Keratinocyte (primary cell): ENCODE data around the gene BOD1. TPM values are rescaled to one million over a fixed set of nuclear protein-coding genes. Genes with fewer than 3 reads are reported as not detected.

ENCODE experiments used
- DNase-seq: peaks from one replicate; pipeline ENCODE4 v3.0.0-alpha.2; 2011; ENCODE audit warnings: low read depth, missing footprints, low spot score
- FAIRE-seq: peaks from 2 replicates; lab custom pipeline; 2011; peaks lifted over from hg19 to GRCh38; lab: Jason Lieb, UNC
- H2AFZ ChIP-seq: 2 replicates; pipeline ENCODE4 v1.6.0; 2012; ENCODE audit warnings: low read length, control low read depth, inconsistent platforms; ENCODE audit not compliant: control insufficient read depth
- H3K27ac ChIP-seq: 2 replicates; pipeline ENCODE4 v1.5.1; 2011; ENCODE audit warnings: low read length; ENCODE audit not compliant: control insufficient read depth, insufficient read depth
- H3K27me3 ChIP-seq: 3 replicates; pipeline ENCODE4 v1.6.0; 2011; ENCODE audit warnings: low read length; ENCODE audit not compliant: control insufficient read depth, insufficient read depth; ENCODE audit errors: extremely low read depth
- H3K36me3 ChIP-seq, 2 experiments: 2 replicates in 1 of 2; 3 replicates in 1 of 2; pipeline ENCODE4 v1.5.1; 2011; ENCODE audit warnings: low read length in 2 of 2, mild to moderate bottlenecking in 1 of 2; ENCODE audit not compliant: control insufficient read depth in 2 of 2, insufficient read depth in 2 of 2; ENCODE audit errors: extremely low read depth in 1 of 2
- H3K4me1 ChIP-seq: 3 replicates; pipeline ENCODE4 v1.5.1; 2011; ENCODE audit warnings: low read length; ENCODE audit not compliant: control insufficient read depth, insufficient read depth; ENCODE audit errors: extremely low read depth
- H3K4me2 ChIP-seq: 3 replicates; pipeline ENCODE4 v1.6.0; 2011; ENCODE audit warnings: low read depth, low read length; ENCODE audit not compliant: control insufficient read depth, insufficient read depth; ENCODE audit errors: extremely low read depth
- H3K4me3 ChIP-seq, 3 experiments: fragments of 200-600 bp in 1 of 3; sonication (generic) in 1 of 3; 2 replicates in 2 of 3; 3 replicates in 1 of 3; pipeline ENCODE4 v1.5.1; 2011 to 2016; ENCODE audit warnings: low read length in 3 of 3, mild to moderate bottlenecking in 3 of 3, control low read depth in 2 of 3, inconsistent platforms in 1 of 3, low read depth in 1 of 3, mixed read lengths in 1 of 3, mixed run types in 1 of 3, moderate library complexity in 1 of 3; ENCODE audit not compliant: control insufficient read depth in 2 of 3, insufficient read depth in 2 of 3; ENCODE audit errors: extremely low read depth in 1 of 3
- H3K79me2 ChIP-seq: 2 replicates; pipeline ENCODE4 v1.6.0; 2012; ENCODE audit warnings: low read length; ENCODE audit not compliant: control insufficient read depth, insufficient read depth
- H3K9ac ChIP-seq: 3 replicates; pipeline ENCODE4 v1.6.0; 2011; ENCODE audit warnings: low read length; ENCODE audit not compliant: control insufficient read depth, insufficient read depth; ENCODE audit errors: extremely low read depth
- H3K9me1 ChIP-seq: 3 replicates; pipeline ENCODE4 v1.6.0; 2011; ENCODE audit warnings: low read length; ENCODE audit not compliant: control insufficient read depth, insufficient read depth; ENCODE audit errors: extremely low read depth
- H3K9me3 ChIP-seq: 2 replicates; pipeline ENCODE4 v1.5.1; 2012; ENCODE audit warnings: low read depth, low read length; ENCODE audit not compliant: control insufficient read depth
- H4K20me1 ChIP-seq: 3 replicates; pipeline ENCODE4 v1.6.0; 2011; ENCODE audit warnings: low read length; ENCODE audit not compliant: control insufficient read depth, insufficient read depth; ENCODE audit errors: extremely low read depth
- EZH2 ChIP-seq: IDR thresholded peaks from one replicate; pipeline ENCODE4 v1.6.1; 2012; ENCODE audit warnings: inconsistent platforms, mild to moderate bottlenecking, low read length, moderate library complexity
- dilution Hi-C: fragments of 300-500 bp; cut with MboI; formaldehyde crosslinking; loops from one replicate; pipeline ENCODE4 v1.7.0; 2020; ENCODE audit warnings: low sequenced_read_pairs; ENCODE audit not compliant: extremely low pct_ligation_motif_present
- polyA plus RNA-seq, 5 experiments: library from polyadenylated mRNA; depleted of rRNA in 3 of 5; stranded (reverse) in 3 of 5; stranded (forward) in 1 of 5; unstranded in 1 of 5; fragments of >200 nt; gene quantifications; 1 replicate in 1 of 5; 2 replicates in 3 of 5; 3 replicates in 1 of 5; pipeline versions ENCODE4 v1.2.1 to v1.2.3, GENCODE V29; 2011 to 2012; ENCODE audit warnings: missing spikeins in 2 of 5, low read depth in 1 of 5, low replicate concordance in 1 of 5
- TF ChIP-seq, protein P1 (sequence below), 3 experiments: IDR thresholded peaks in 1 of 3; conservative IDR thresholded peaks in 1 of 3; optimal IDR thresholded peaks in 1 of 3; 2 replicates in 2 of 3; 3 replicates in 1 of 3; pipeline versions ENCODE3 to v1.5.1; 2011; ENCODE audit warnings: low read length in 3 of 3, mild to moderate bottlenecking in 3 of 3, moderate library complexity in 2 of 3, control low read depth in 1 of 3, inconsistent platforms in 1 of 3; ENCODE audit not compliant: insufficient read depth in 2 of 3; ENCODE audit errors: extremely low read depth in 1 of 3

BOD1 gene
- polyA plus RNA-seq, 1 donor (not counting 4 experiments of a cell fraction or from before 2014, with no cell fraction given), result 46.8 TPM

- no peaks in the 10 kb centered on the region for H4K20me1 ChIP-seq
- H3K9ac ChIP-seq, result no peak overlapping the region
- H3K4me1 ChIP-seq, result peaks cover 18% of the 10 kb centered on the region
- peak overlapping the region; percentile 36 for H3K4me2 ChIP-seq
- no peaks in the 10 kb centered on the region for H3K9me1 ChIP-seq
- no peak overlapping the region for H3K4me3 ChIP-seq
- H3K27me3 ChIP-seq, result peaks cover 4% of the 10 kb centered on the region
- H2AFZ ChIP-seq, result no peak overlapping the region
- no peaks in the 10 kb centered on the region for H3K79me2 ChIP-seq
- FAIRE-seq, result no peak
- no peak for TF ChIP-seq EZH2
- TF ChIP-seq, protein P1, sequence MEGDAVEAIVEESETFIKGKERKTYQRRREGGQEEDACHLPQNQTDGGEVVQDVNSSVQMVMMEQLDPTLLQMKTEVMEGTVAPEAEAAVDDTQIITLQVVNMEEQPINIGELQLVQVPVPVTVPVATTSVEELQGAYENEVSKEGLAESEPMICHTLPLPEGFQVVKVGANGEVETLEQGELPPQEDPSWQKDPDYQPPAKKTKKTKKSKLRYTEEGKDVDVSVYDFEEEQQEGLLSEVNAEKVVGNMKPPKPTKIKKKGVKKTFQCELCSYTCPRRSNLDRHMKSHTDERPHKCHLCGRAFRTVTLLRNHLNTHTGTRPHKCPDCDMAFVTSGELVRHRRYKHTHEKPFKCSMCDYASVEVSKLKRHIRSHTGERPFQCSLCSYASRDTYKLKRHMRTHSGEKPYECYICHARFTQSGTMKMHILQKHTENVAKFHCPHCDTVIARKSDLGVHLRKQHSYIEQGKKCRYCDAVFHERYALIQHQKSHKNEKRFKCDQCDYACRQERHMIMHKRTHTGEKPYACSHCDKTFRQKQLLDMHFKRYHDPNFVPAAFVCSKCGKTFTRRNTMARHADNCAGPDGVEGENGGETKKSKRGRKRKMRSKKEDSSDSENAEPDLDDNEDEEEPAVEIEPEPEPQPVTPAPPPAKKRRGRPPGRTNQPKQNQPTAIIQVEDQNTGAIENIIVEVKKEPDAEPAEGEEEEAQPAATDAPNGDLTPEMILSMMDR (optimal IDR thresholded peaks at IDR 0.05 in 1 of 3, IDR thresholded peaks at IDR 0.05 in 1 of 3, conservative IDR thresholded peaks at IDR 0.05 in 1 of 3; ENCODE audit: extremely low read depth in 1 of 3, insufficient read depth in 2 of 3, low read length in 3 of 3), result no peak
- H3K27ac ChIP-seq, result no peak overlapping the region
- dilution Hi-C loops, result no loop called here
- DNase-seq, result peak; percentile 42
- no peaks in the 10 kb centered on the region for H3K36me3 ChIP-seq
- H3K9me3 ChIP-seq, result peaks cover 4% of the 10 kb centered on the region
These were observed 48.9 kb downstream of the BOD1 start for GRCh38 chr5:173567548-173567947.

DNA sequence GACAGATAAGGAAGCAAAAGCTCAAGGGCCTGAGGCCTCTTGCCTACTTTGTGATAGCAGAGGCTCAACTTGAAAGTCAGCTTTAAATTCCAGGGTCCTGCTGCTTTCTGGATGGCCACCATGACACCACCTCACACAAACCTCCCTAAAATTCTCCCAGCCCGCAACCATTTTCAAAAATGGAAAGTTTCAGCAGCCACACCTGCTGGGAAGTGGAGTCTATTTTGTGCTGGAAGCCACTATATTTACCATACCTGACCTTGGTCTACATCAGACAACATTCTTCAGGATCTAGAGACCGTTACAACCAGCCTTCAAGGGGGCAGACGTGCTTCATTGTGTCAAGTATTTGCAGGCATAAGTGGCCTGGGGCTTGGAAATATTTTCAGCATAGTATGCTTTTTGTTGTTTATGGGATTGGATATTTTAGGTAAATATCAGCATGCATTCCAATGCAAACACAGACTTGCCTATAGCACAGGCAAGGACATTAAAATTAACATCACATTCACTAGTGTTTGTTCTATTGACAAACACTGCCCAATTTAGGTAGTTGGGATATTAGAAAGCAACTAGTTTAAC, 50.9 kb downstream of the BOD1 start:
- H4K20me1 ChIP-seq, result no peaks in the 10 kb centered on the region
- H3K79me2 ChIP-seq, result no peaks in the 10 kb centered on the region
- peaks cover 4% of the 10 kb centered on the region for H3K9me3 ChIP-seq
- no peaks in the 10 kb centered on the region for H3K36me3 ChIP-seq
- H3K27ac ChIP-seq, result no peak overlapping the region
- H3K27me3 ChIP-seq, result peaks cover 3% of the 10 kb centered on the region
- H3K4me1 ChIP-seq, result peaks cover 18% of the 10 kb centered on the region
- TF ChIP-seq, protein P1 (optimal IDR thresholded peaks at IDR 0.05 in 1 of 3, IDR thresholded peaks at IDR 0.05 in 1 of 3, conservative IDR thresholded peaks at IDR 0.05 in 1 of 3; ENCODE audit: extremely low read depth in 1 of 3, insufficient read depth in 2 of 3, low read length in 3 of 3), result no peak
- no peak for TF ChIP-seq EZH2
- H3K4me2 ChIP-seq, result no peak overlapping the region
- DNase-seq (no peak), FAIRE-seq (no peak)
- dilution Hi-C loops, result no loop called here
- no peak overlapping the region for H3K9ac ChIP-seq
- no peak overlapping the region for H2AFZ ChIP-seq
- no peak overlapping the region for H3K4me3 ChIP-seq
- no peaks in the 10 kb centered on the region for H3K9me1 ChIP-seq
